RWPE2 (cell line): ENCODE results near the gene GDAP1L1.

Source experiments
- ATAC-seq: fragments of 200-7000 bp; cut with Tn5 transposase; 3 replicates; pipeline ENCODE4 v1.9.1; 2021; ENCODE audit warnings: low read depth
- DNase-seq: peaks from one replicate; pipeline ENCODE4 v3.0.0-alpha.2; 2020; ENCODE audit warnings: low spot score
- H3K27ac ChIP-seq: fragments of 450-650 bp; 2 replicates; pipeline ENCODE4 v1.5.1; 2017; ENCODE audit warnings: mild to moderate bottlenecking; ENCODE audit not compliant: poor library complexity, severe bottlenecking
- H3K27me3 ChIP-seq: fragments of 250-450 bp; sonication (Bioruptor Pico); 2 replicates; pipeline ENCODE4 v1.5.1; 2021; ENCODE audit warnings: mild to moderate bottlenecking, moderate library complexity; ENCODE audit not compliant: insufficient read depth, poor library complexity, severe bottlenecking
- H3K36me3 ChIP-seq: fragments of 250-450 bp; sonication (Bioruptor Pico); 2 replicates; pipeline ENCODE4 v1.5.1; 2020; ENCODE audit warnings: low read depth, mild to moderate bottlenecking, moderate library complexity
- H3K4me1 ChIP-seq: fragments of 250-450 bp; sonication (Bioruptor Pico); 2 replicates; pipeline ENCODE4 v1.5.1; 2021; ENCODE audit warnings: mild to moderate bottlenecking, moderate library complexity; ENCODE audit not compliant: insufficient read depth, poor library complexity, severe bottlenecking
- H3K4me3 ChIP-seq: fragments of 250-450 bp; sonication (Bioruptor Pico); 2 replicates; pipeline ENCODE4 v1.5.1; 2021; ENCODE audit warnings: mild to moderate bottlenecking, moderate library complexity; ENCODE audit not compliant: severe bottlenecking
- H3K9me3 ChIP-seq: fragments of 250-450 bp; sonication (Bioruptor Pico); 2 replicates; pipeline ENCODE4 v1.5.1; 2021; ENCODE audit warnings: mild to moderate bottlenecking, moderate library complexity; ENCODE audit not compliant: severe bottlenecking
- CTCF ChIP-seq: fragments of 450-650 bp; IDR thresholded peaks from one replicate; pipeline ENCODE4 v1.5.1; 2017; ENCODE audit warnings: mild to moderate bottlenecking, moderate library complexity; ENCODE audit not compliant: poor library complexity, severe bottlenecking

Gene GDAP1L1

GRCh38 chr20:44210406-44211176 lies 36.5 kb upstream of the GDAP1L1 start, which contains the start of gene OSER1:
Gene OSER1, minus strand, starts transcription at chr20:44210771. Its CDS starts 3,814 bp downstream, at chr20:44206957.
- Histone ChIP-seq H3K27me3 (no peaks in the 10 kb centered on the region), H3K9me3 (no peaks in the 10 kb centered on the region), H3K27ac (peak within 1 kb of the TSS; percentile 91), H3K36me3 (peaks cover 26% of the 10 kb centered on the region), H3K4me3 (peak within 1 kb of the TSS; percentile 68), H3K4me1 (peaks cover 38% of the 10 kb centered on the region)
- DNase-seq (peak; percentile 100), ATAC-seq (peak; percentile 78)
- TF ChIP-seq CTCF, result peak; percentile 23

GRCh38 chr20:44211177-44212039 lies 35.7 kb upstream of the GDAP1L1 start:
- ATAC-seq, result peak; percentile 1; the same call in 2 of the 3 replicates
- H3K4me1 ChIP-seq, result peaks cover 32% of the 10 kb centered on the region
- H3K27ac ChIP-seq, result peak overlapping the region; percentile 91
- H3K27me3 ChIP-seq, result no peaks in the 10 kb centered on the region
- DNase-seq, result no peak
- TF ChIP-seq CTCF, result peak; percentile 17
- H3K4me3 ChIP-seq, result peak overlapping the region; percentile 68
- peaks cover 20% of the 10 kb centered on the region for H3K36me3 ChIP-seq
- no peaks in the 10 kb centered on the region for H3K9me3 ChIP-seq

- Histone ChIP-seq H3K27ac (peak overlapping the region; percentile 91), H3K4me1 (peaks cover 18% of the 10 kb centered on the region), H3K9me3 (no peaks in the 10 kb centered on the region), H3K27me3 (no peaks in the 10 kb centered on the region), H3K4me3 (no peak overlapping the region), H3K36me3 (peaks cover 9% of the 10 kb centered on the region)
- ATAC-seq, result peak; percentile 47
- DNase-seq, result no peak
- no peak for TF ChIP-seq CTCF
These were observed 34.3 kb upstream of the GDAP1L1 start for GRCh38 chr20:44212792-44213191.

GRCh38 chr20:44215125-44215524 lies 32.0 kb upstream of the GDAP1L1 start:
- Histone ChIP-seq H3K9me3 (no peaks in the 10 kb centered on the region), H3K4me1 (peaks cover 25% of the 10 kb centered on the region), H3K27ac (no peak overlapping the region), H3K27me3 (no peaks in the 10 kb centered on the region), H3K4me3 (no peak overlapping the region), H3K36me3 (no peaks in the 10 kb centered on the region)
- ATAC-seq, result peak; percentile 23; the same call in 2 of the 3 replicates
- peak; percentile 100 for TF ChIP-seq CTCF
- no peak for DNase-seq
